ENCODE results near the gene NT5DC4.

NT5DC4 gene

DNA sequence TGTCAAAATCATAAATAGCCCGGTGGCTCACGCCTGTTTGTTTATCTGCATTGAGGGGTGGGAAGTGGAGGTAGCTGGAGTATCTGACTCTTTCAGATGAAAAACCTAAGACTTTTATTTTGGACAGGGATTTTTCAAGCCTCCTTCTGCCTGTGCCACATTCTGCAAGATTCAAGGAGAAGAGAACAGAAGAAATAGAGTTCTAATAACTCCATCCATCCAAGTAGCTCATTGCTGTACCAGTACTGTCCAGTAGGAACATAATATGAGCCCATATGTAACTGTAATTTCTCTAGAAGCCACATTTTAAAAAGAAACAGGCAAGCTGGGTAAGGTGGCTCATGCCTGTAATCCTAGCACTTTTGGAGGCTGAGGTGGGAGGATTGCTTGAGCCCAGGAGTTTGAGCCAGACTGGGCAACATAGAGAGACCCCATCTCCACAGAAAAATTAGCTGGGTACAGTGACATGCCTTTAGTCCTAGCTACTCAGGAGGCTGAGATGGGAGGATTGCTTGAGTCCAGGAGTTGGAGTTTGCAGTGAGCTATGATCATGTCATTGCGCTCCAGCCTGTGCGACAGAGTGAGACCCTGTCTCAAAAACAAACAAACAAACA is 35.4 kb upstream of the NT5DC4 start:
- Histone ChIP-seq H3K27me3 (ENCODE audit: insufficient read depth, low read length) (peaks cover 4% of the 10 kb centered on the region; the same call in 1 of the 2 replicates), H3K27ac (ENCODE audit: low read depth, low read length, poor library complexity, severe bottlenecking) (no peak overlapping the region), H3K9ac (ENCODE audit: low read length) (no peak overlapping the region), H3K4me3 (ENCODE audit: low read depth, low read length, poor library complexity, severe bottlenecking) (no peak overlapping the region), H3K9me3 (ENCODE audit: low read length) (no peaks in the 10 kb centered on the region), H3K79me2 (ENCODE audit: insufficient read depth, low read length) (no peaks in the 10 kb centered on the region), H3K36me3 (ENCODE audit: insufficient read depth, low read length) (no peaks in the 10 kb centered on the region), H3F3A (ENCODE audit: insufficient read depth, low read length) (no peaks in the 10 kb centered on the region), H3K4me1 (ENCODE audit: insufficient read depth, low read length, severe bottlenecking) (no peaks in the 10 kb centered on the region), H2AFZ (ENCODE audit: low read length) (no peak overlapping the region), H3K9me2 (ENCODE audit: low read depth, low read length) (no peaks in the 10 kb centered on the region), H3K4me2 (ENCODE audit: low read length) (no peak overlapping the region), H4K20me1 (ENCODE audit: insufficient read depth, low read length) (no peaks in the 10 kb centered on the region)
- TF ChIP-seq EZH2 (IDR thresholded peaks at IDR 0.05; ENCODE audit: borderline replicate concordance, low read length) = no peak
- TF ChIP-seq, protein P1, sequence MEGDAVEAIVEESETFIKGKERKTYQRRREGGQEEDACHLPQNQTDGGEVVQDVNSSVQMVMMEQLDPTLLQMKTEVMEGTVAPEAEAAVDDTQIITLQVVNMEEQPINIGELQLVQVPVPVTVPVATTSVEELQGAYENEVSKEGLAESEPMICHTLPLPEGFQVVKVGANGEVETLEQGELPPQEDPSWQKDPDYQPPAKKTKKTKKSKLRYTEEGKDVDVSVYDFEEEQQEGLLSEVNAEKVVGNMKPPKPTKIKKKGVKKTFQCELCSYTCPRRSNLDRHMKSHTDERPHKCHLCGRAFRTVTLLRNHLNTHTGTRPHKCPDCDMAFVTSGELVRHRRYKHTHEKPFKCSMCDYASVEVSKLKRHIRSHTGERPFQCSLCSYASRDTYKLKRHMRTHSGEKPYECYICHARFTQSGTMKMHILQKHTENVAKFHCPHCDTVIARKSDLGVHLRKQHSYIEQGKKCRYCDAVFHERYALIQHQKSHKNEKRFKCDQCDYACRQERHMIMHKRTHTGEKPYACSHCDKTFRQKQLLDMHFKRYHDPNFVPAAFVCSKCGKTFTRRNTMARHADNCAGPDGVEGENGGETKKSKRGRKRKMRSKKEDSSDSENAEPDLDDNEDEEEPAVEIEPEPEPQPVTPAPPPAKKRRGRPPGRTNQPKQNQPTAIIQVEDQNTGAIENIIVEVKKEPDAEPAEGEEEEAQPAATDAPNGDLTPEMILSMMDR (IDR thresholded peaks at IDR 0.05; ENCODE audit: low read length) = no peak

DNA sequence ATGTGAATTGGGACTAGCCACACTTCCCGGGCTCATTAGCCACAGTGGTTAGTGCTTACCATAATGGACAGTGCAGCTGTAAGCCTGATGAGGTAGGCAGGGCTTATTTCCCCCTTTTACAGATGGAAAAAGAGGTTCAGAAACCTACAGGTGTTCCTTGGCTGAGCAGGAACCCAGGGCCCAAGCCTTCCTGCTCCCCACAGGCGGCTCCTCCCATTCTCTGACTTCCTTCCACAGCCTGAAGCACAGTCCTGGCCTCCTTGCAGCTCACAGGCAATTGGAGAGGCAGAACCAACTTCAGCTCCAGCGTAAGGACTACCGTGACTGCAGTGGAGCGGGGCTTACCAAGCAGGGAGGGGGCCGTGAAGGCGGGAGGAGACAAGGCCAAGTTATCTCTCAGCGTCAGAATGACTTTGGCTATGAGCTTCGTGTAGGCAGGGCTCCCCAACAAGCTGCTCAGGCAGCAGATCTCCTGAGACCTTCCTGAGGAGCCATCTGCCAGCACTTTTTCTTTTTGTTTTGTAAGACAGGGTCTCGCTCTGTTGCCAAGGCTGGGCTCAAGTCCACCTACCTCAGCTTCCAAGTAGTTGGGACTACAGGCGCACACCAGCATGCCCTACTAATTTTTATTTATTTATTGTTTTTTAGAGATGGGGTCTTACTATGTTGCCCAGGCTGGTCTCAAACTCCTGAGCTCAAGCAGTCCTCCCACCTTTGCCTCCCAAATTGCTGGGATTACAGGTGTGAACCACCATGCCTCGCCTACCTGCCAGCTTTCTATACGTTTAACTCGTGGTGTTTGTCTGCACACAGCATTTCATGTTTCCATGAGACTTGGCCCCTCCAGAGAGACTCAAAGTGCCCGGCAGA is 34.2 kb upstream of the NT5DC4 start:
- H3K36me3 ChIP-seq (ENCODE audit: insufficient read depth, low read length) = no peaks in the 10 kb centered on the region
- H3F3A ChIP-seq (ENCODE audit: insufficient read depth, low read length) = no peaks in the 10 kb centered on the region
- no peak overlapping the region for H3K9ac ChIP-seq (ENCODE audit: low read length)
- no peak overlapping the region for H3K27ac ChIP-seq (ENCODE audit: low read depth, low read length, poor library complexity, severe bottlenecking)
- H3K4me2 ChIP-seq (ENCODE audit: low read length) = no peak overlapping the region
- no peak overlapping the region for H3K4me3 ChIP-seq (ENCODE audit: low read depth, low read length, poor library complexity, severe bottlenecking)
- H3K9me2 ChIP-seq (ENCODE audit: low read depth, low read length) = no peaks in the 10 kb centered on the region
- H3K79me2 ChIP-seq (ENCODE audit: insufficient read depth, low read length) = no peaks in the 10 kb centered on the region
- H3K4me1 ChIP-seq (ENCODE audit: insufficient read depth, low read length, severe bottlenecking) = no peaks in the 10 kb centered on the region
- no peaks in the 10 kb centered on the region for H4K20me1 ChIP-seq (ENCODE audit: insufficient read depth, low read length)
- TF ChIP-seq EZH2 (IDR thresholded peaks at IDR 0.05; ENCODE audit: borderline replicate concordance, low read length) = no peak
- TF ChIP-seq, protein P1 (IDR thresholded peaks at IDR 0.05; ENCODE audit: low read length) = no peak
- no peak overlapping the region for H2AFZ ChIP-seq (ENCODE audit: low read length)
- peaks cover 4% of the 10 kb centered on the region; the same call in 1 of the 2 replicates for H3K27me3 ChIP-seq (ENCODE audit: insufficient read depth, low read length)
- no peaks in the 10 kb centered on the region for H3K9me3 ChIP-seq (ENCODE audit: low read length)

DNA sequence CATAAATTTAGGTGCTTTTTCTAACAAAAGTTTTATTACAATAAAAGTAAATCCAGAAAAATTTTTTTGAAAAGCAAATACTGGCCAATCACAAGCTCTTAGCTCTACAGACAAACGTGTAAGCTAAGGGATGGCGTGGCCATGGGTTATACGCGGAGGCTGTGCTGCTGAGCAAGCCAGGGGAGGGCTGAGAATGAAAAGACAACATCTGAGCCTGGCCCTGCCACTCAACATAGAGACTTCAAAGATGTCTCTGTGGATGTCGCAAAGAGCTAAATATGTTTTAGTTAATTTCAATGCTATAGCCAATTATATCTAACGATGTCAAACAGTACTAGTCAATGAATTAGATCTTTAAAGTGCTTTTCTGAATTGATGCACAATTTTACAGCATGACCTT is 33.3 kb upstream of the NT5DC4 start:
- Histone ChIP-seq H3K27ac (ENCODE audit: low read depth, low read length, poor library complexity, severe bottlenecking) (no peak overlapping the region), H3K9ac (ENCODE audit: low read length) (no peak overlapping the region), H3K4me3 (ENCODE audit: low read depth, low read length, poor library complexity, severe bottlenecking) (no peak overlapping the region), H3K9me2 (ENCODE audit: low read depth, low read length) (no peaks in the 10 kb centered on the region), H3K27me3 (ENCODE audit: insufficient read depth, low read length) (no peaks in the 10 kb centered on the region), H3K36me3 (ENCODE audit: insufficient read depth, low read length) (no peaks in the 10 kb centered on the region), H3K4me1 (ENCODE audit: insufficient read depth, low read length, severe bottlenecking) (no peaks in the 10 kb centered on the region), H3K9me3 (ENCODE audit: low read length) (no peaks in the 10 kb centered on the region), H3F3A (ENCODE audit: insufficient read depth, low read length) (no peaks in the 10 kb centered on the region), H2AFZ (ENCODE audit: low read length) (no peak overlapping the region), H3K4me2 (ENCODE audit: low read length) (no peak overlapping the region), H3K79me2 (ENCODE audit: insufficient read depth, low read length) (no peaks in the 10 kb centered on the region), H4K20me1 (ENCODE audit: insufficient read depth, low read length) (no peaks in the 10 kb centered on the region)
- no peak for TF ChIP-seq EZH2 (IDR thresholded peaks at IDR 0.05; ENCODE audit: borderline replicate concordance, low read length)
- TF ChIP-seq, protein P1 (IDR thresholded peaks at IDR 0.05; ENCODE audit: low read length) = no peak

Measured in OCI-LY1 (cell line).